Liver (tissue), 9 donors: ENCODE measurements around the gene ZFYVE28. TPM values are rescaled to one million over a fixed set of nuclear protein-coding genes. Genes with fewer than 3 reads are reported as not detected.

Experiments used
- DNase-seq: peaks from one replicate; pipeline ENCODE4 v3.0.0-alpha.2; 2017; ENCODE audit warnings: low spot score
- H3K27ac ChIP-seq, 2 donors: one replicate each; pipeline ENCODE4 v1.7.0; 2013; ENCODE audit warnings: inconsistent platforms in 2 of 2, low read length in 2 of 2, control low read depth in 1 of 2, low read depth in 1 of 2, mild to moderate bottlenecking in 1 of 2
- H3K27me3 ChIP-seq, 4 donors: one replicate each; pipeline versions ENCODE4 v1.6.1 to v1.7.0; 2013; ENCODE audit warnings: low read length in 3 of 4, inconsistent platforms in 1 of 4, mild to moderate bottlenecking in 1 of 4, moderate library complexity in 1 of 4; ENCODE audit not compliant: control insufficient read depth in 4 of 4, insufficient read depth in 4 of 4
- H3K36me3 ChIP-seq, 4 donors: one replicate each; pipeline versions ENCODE4 v1.6.1 to v1.7.0; 2013; ENCODE audit warnings: low read length in 3 of 4, mild to moderate bottlenecking in 3 of 4, low read depth in 1 of 4, moderate library complexity in 1 of 4; ENCODE audit not compliant: control insufficient read depth in 4 of 4, insufficient read depth in 3 of 4
- H3K4me1 ChIP-seq, 4 donors: one replicate each; pipeline versions ENCODE4 v1.6.1 to v1.7.0; 2013; ENCODE audit warnings: low read length in 3 of 4, mild to moderate bottlenecking in 3 of 4, moderate library complexity in 1 of 4; ENCODE audit not compliant: control insufficient read depth in 4 of 4, insufficient read depth in 4 of 4
- H3K4me3 ChIP-seq, 3 donors: one replicate each; pipeline versions ENCODE4 v1.6.1 to v1.7.0; 2013; ENCODE audit warnings: low read length in 3 of 3, control low read depth in 1 of 3, low read depth in 1 of 3, mild to moderate bottlenecking in 1 of 3
- H3K9ac ChIP-seq, 2 donors: one replicate each; pipeline ENCODE4 v1.7.0; 2013; ENCODE audit warnings: low read length in 2 of 2, mild to moderate bottlenecking in 2 of 2, moderate library complexity in 2 of 2, control low read depth in 1 of 2, low read depth in 1 of 2
- H3K9me3 ChIP-seq, 4 donors: one replicate each; pipeline versions ENCODE4 v1.6.1 to v1.7.0; 2013; ENCODE audit warnings: low read length in 3 of 4; ENCODE audit not compliant: control insufficient read depth in 4 of 4
- EGR1 ChIP-seq, 2 donors: IDR thresholded peaks; 2 replicates each; pipeline ENCODE4 v1.6.1; 2016 to 2018; ENCODE audit warnings: antibody characterized with exemption in 2 of 2, low read depth in 2 of 2
- FOXA1 ChIP-seq: IDR thresholded peaks from 2 replicates; pipeline ENCODE4 v1.6.1; 2016; ENCODE audit warnings: antibody characterized with exemption
- FOXA2 ChIP-seq: IDR thresholded peaks from 2 replicates; pipeline ENCODE4 v1.6.1; 2016; ENCODE audit warnings: antibody characterized with exemption
- JUND ChIP-seq, 2 donors: IDR thresholded peaks; 2 replicates each; pipeline ENCODE4 v1.6.1; 2016; ENCODE audit warnings: antibody characterized with exemption in 2 of 2
- NR2F2 ChIP-seq: IDR thresholded peaks from 2 replicates; pipeline ENCODE4 v1.6.1; 2016; ENCODE audit warnings: antibody characterized with exemption
- RXRA ChIP-seq, 2 donors: IDR thresholded peaks; 2 replicates each; pipeline ENCODE4 v1.6.1; 2017 to 2018; ENCODE audit warnings: antibody characterized with exemption in 2 of 2, mild to moderate bottlenecking in 1 of 2
- SP1 ChIP-seq: IDR thresholded peaks from 2 replicates; pipeline ENCODE4 v1.6.1; 2018; ENCODE audit warnings: antibody characterized with exemption, mild to moderate bottlenecking
- TAF1 ChIP-seq: conservative IDR thresholded peaks from 2 replicates; pipeline ENCODE4 v1.6.1; 2016; ENCODE audit warnings: antibody characterized with exemption, mild to moderate bottlenecking
- YY1 ChIP-seq: IDR thresholded peaks from 2 replicates; pipeline ENCODE4 v1.6.1; 2016; ENCODE audit warnings: antibody characterized with exemption, mild to moderate bottlenecking
- WGBS: extraction: QIAGEN DNeasy Blood & Tissue Kit; methylation state at CpG from one replicate; pipeline ENCODE4 v1.1.7; 2013; 5-methylcytosine and 5-hydroxymethylcytosine counted together
- polyA plus RNA-seq, 2 donors: library from polyadenylated mRNA; stranded (reverse) in 1 of 2; unstranded in 1 of 2; fragments of 200-250 nt in 1 of 2; fragments of >200 nt in 1 of 2; fragmentation: Nextera tagmentation in 1 of 2; extraction: Ambion mirVana in 1 of 2; gene quantifications; one replicate each; pipeline versions ENCODE4 v1.2.1 to v1.2.3, GENCODE V29; 2013 to 2015
- total RNA-seq, 2 donors: library from RNA; depleted of rRNA; stranded (reverse); fragments of >200 nt; gene quantifications; one replicate each; pipeline ENCODE4 v1.2.3, GENCODE V29; 2014
- TF ChIP-seq, protein P1 (sequence below): IDR thresholded peaks from 2 replicates; pipeline ENCODE4 v1.6.1; 2016; ENCODE audit warnings: antibody characterized with exemption
- TF ChIP-seq, protein P2 (sequence below): IDR thresholded peaks from 2 replicates; pipeline ENCODE4 v1.6.1; 2016; ENCODE audit warnings: antibody characterized with exemption
- TF ChIP-seq, protein P3 (sequence below): IDR thresholded peaks from 2 replicates; pipeline ENCODE4 v1.6.1; 2016; ENCODE audit warnings: antibody characterized with exemption, mild to moderate bottlenecking
- TF ChIP-seq, protein P4 (sequence below): IDR thresholded peaks from 2 replicates; pipeline ENCODE4 v1.6.1; 2016; ENCODE audit warnings: antibody characterized with exemption
- donor health status: healthy.
- donor health status: healthy.
- donor health status: healthy.
- donor health status: healthy.
- donor health status: healthy.

The ZFYVE28 gene
- total and polyA plus RNA-seq, 4 donors = 2.0 to 6.1 (median 2.7) TPM

DNA sequence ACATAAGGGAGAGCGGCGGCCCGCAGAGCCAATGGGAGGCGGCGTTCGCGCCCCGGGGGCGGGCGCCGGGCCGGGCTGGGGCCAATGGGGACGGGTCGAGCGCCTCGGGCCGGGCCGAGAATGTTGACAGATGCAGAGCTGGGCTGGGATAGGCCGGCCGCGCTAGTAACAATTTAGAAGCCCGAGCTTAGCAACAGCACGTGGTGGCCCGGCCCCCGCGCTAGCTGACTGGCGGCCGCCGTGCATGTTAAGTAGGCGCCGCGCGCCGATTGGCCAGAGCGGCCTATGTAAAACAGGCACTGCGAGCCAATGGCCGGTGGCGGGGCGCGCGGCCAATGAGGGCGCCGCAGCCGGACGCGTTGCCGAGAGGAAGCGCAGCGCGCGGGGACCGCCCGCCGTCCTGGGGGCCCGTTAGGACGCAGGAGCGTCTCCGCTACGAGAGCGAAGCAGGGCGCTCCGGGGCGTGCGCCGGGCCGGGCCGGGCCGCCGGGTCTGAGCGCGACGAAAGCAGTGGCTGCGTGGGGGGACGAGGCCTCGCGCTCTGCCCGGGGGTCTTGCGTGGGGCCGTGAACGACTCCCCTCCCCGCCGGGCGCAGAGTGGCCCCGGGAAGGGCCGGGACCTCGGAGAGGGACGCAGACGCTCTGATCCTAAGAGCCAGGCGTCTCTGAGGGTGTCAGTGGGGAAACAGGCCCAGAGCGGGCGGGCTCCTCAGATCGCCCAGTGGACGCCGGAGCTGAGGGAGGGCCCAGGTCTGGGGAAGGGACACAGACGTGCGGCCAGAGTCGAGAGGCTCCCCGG, 156.1 kb downstream of the ZFYVE28 start:
- H3K9me3 ChIP-seq = no peaks in the 10 kb centered on the region

DNA sequence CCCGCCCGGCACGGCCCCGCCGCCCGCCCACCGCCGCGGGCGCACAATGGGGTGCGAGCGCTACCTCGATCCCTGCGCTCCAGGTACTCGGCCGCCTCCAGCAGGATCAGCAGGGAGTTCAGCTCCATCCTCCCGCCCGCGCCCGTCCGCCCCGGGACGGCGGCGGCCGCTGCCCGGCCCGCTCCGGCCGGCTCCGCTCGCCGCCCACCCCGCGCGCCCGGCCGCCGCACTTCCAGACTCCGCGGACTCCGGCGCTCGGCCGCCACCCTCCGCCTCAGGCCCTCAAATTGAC, 156.6 kb downstream of the ZFYVE28 start, which contains the start of gene MXD4:
TSS of gene MXD4 (minus strand) at position 257 of the 292 bp plus-strand sequence. CDS start at position 128, 129 bp downstream.
- Histone ChIP-seq H3K27ac (peak within 1 kb of the TSS; percentile 81 to 85), H3K9ac (peak within 1 kb of the TSS; percentile 48 to 49), H3K36me3 (peaks cover 0 to 3% (median 1%) of the 10 kb centered on the region in 4 donors), H3K4me1 (peaks cover 8 to 48% (median 27%) of the 10 kb centered on the region in 4 donors), H3K4me3 (peak within 1 kb of the TSS; percentile 61 to 89 (median 79)), H3K9me3 (no peaks in the 10 kb centered on the region), H3K27me3 (no peaks in the 10 kb centered on the region)
- TF ChIP-seq FOXA1 (no peak), JUND (IDR thresholded peaks at IDR 0.05) (no peak)
- TF ChIP-seq, protein P1, sequence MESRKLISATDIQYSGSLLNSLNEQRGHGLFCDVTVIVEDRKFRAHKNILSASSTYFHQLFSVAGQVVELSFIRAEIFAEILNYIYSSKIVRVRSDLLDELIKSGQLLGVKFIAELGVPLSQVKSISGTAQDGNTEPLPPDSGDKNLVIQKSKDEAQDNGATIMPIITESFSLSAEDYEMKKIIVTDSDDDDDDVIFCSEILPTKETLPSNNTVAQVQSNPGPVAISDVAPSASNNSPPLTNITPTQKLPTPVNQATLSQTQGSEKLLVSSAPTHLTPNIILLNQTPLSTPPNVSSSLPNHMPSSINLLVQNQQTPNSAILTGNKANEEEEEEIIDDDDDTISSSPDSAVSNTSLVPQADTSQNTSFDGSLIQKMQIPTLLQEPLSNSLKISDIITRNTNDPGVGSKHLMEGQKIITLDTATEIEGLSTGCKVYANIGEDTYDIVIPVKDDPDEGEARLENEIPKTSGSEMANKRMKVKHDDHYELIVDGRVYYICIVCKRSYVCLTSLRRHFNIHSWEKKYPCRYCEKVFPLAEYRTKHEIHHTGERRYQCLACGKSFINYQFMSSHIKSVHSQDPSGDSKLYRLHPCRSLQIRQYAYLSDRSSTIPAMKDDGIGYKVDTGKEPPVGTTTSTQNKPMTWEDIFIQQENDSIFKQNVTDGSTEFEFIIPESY = no peak
- no peak for DNase-seq
- under 1% methylated on average over 46 of the region's 46 CpGs for WGBS

More for the DNA sequence above, 156.1 kb downstream of the ZFYVE28 start:
- Histone ChIP-seq H3K4me3 (peak overlapping the region; percentile 14 to 89 (median 72)), H3K9ac (peak overlapping the region in 1 of 2 donors; percentile 43), H3K36me3 (peaks cover 0 to 2% (median under 1%) of the 10 kb centered on the region in 4 donors), H3K4me1 (peaks cover 8 to 43% (median 25%) of the 10 kb centered on the region in 4 donors), H3K27me3 (no peaks in the 10 kb centered on the region), H3K27ac (peak overlapping the region; percentile 81 to 85)
- DNase-seq = peak; percentile 97
- under 1% methylated on average over 98 of the region's 98 CpGs for WGBS
- TF ChIP-seq JUND (IDR thresholded peaks at IDR 0.05) (no peak), FOXA1 (no peak), RXRA (IDR thresholded peaks at IDR 0.05) (no peak), YY1 (peak; percentile 50), NR2F2 (no peak), EGR1 (IDR thresholded peaks at IDR 0.05; ENCODE audit: low read depth in 2 of 2) (peak in 1 of 2 donors; percentile 63), TAF1 (no peak), SP1 (peak; percentile 85), FOXA2 (no peak)
- TF ChIP-seq, protein P1 = no peak
- TF ChIP-seq, protein P2, sequence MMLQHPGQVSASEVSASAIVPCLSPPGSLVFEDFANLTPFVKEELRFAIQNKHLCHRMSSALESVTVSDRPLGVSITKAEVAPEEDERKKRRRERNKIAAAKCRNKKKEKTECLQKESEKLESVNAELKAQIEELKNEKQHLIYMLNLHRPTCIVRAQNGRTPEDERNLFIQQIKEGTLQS = no peak
- TF ChIP-seq, protein P3, sequence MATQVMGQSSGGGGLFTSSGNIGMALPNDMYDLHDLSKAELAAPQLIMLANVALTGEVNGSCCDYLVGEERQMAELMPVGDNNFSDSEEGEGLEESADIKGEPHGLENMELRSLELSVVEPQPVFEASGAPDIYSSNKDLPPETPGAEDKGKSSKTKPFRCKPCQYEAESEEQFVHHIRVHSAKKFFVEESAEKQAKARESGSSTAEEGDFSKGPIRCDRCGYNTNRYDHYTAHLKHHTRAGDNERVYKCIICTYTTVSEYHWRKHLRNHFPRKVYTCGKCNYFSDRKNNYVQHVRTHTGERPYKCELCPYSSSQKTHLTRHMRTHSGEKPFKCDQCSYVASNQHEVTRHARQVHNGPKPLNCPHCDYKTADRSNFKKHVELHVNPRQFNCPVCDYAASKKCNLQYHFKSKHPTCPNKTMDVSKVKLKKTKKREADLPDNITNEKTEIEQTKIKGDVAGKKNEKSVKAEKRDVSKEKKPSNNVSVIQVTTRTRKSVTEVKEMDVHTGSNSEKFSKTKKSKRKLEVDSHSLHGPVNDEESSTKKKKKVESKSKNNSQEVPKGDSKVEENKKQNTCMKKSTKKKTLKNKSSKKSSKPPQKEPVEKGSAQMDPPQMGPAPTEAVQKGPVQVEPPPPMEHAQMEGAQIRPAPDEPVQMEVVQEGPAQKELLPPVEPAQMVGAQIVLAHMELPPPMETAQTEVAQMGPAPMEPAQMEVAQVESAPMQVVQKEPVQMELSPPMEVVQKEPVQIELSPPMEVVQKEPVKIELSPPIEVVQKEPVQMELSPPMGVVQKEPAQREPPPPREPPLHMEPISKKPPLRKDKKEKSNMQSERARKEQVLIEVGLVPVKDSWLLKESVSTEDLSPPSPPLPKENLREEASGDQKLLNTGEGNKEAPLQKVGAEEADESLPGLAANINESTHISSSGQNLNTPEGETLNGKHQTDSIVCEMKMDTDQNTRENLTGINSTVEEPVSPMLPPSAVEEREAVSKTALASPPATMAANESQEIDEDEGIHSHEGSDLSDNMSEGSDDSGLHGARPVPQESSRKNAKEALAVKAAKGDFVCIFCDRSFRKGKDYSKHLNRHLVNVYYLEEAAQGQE = no peak
- TF ChIP-seq, protein P4, sequence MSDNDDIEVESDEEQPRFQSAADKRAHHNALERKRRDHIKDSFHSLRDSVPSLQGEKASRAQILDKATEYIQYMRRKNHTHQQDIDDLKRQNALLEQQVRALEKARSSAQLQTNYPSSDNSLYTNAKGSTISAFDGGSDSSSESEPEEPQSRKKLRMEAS = no peak
